Glutamatergic neuron (in vitro differentiated cells): ENCODE measurements around the gene TMEM164. TPM values are rescaled to one million over a fixed set of nuclear protein-coding genes. Genes with fewer than 3 reads are reported as not detected.
A peak's percentile ranks its signal among the peaks of the same experiment; 100 is the strongest.

Experiments used
- DNase-seq: peaks from one replicate; pipeline ENCODE4 v3.0.0; 2022
- H3K27ac Mint-ChIP-seq: one replicate; pipeline ENCODE4 v1.8.0; 2020; ENCODE audit warnings: mild to moderate bottlenecking, mixed read lengths, inconsistent platforms; ENCODE audit not compliant: unreplicated experiment
- H3K27me3 Mint-ChIP-seq: one replicate; pipeline ENCODE4 v1.8.0; 2020; ENCODE audit warnings: mild to moderate bottlenecking, moderate library complexity, mixed read lengths, inconsistent platforms; ENCODE audit not compliant: unreplicated experiment
- H3K36me3 Mint-ChIP-seq: one replicate; pipeline ENCODE4 v1.8.0; 2020; ENCODE audit warnings: mild to moderate bottlenecking, mixed read lengths, inconsistent platforms; ENCODE audit not compliant: unreplicated experiment
- H3K4me1 Mint-ChIP-seq: one replicate; pipeline ENCODE4 v1.8.0; 2020; ENCODE audit warnings: mild to moderate bottlenecking, low read depth, mixed read lengths, inconsistent platforms; ENCODE audit not compliant: unreplicated experiment
- H3K4me3 Mint-ChIP-seq: one replicate; pipeline ENCODE4 v1.8.0; 2020; ENCODE audit warnings: mild to moderate bottlenecking, mixed read lengths, inconsistent platforms; ENCODE audit not compliant: unreplicated experiment
- H3K9me3 Mint-ChIP-seq: one replicate; pipeline ENCODE4 v1.8.0; 2020; ENCODE audit warnings: mild to moderate bottlenecking, moderate library complexity, mixed read lengths, inconsistent platforms; ENCODE audit not compliant: unreplicated experiment
- CTCF ChIP-seq: fragments of 200-600 bp; sonication (generic); IDR thresholded peaks from one replicate; pipeline ENCODE4 v1.5.0; 2021; ENCODE audit not compliant: partially characterized antibody, unreplicated experiment
- total RNA-seq: library from RNA; stranded (reverse); fragmentation: NEBNext Ultra II Directional; extraction: Animal tissue kit (Norgen Biotek cat#: 25700); gene quantifications from one replicate; pipeline ENCODE4 v1.2.1, GENCODE V29; 2021; ENCODE audit not compliant: unreplicated experiment

The TMEM164 gene
- total RNA-seq, 1 donor from 2014 or later, result 56.6 TPM

- Mint-ChIP-seq H3K27ac (no peak overlapping the region), H3K4me3 (no peak overlapping the region), H3K27me3 (no peaks in the 10 kb centered on the region), H3K36me3 (no peaks in the 10 kb centered on the region), H3K4me1 (peaks cover 11% of the 10 kb centered on the region), H3K9me3 (peaks cover 2% of the 10 kb centered on the region)
- no peak for TF ChIP-seq CTCF
- no peak for DNase-seq
These were observed 205.2 kb downstream of the TMEM164 start for GRCh38 chrX:110208092-110208491.

- no peaks in the 10 kb centered on the region for H3K36me3 Mint-ChIP-seq
- no peak overlapping the region for H3K4me3 Mint-ChIP-seq
- TF ChIP-seq CTCF, result no peak
- H3K4me1 Mint-ChIP-seq, result peaks cover 7% of the 10 kb centered on the region
- no peak for DNase-seq
- H3K9me3 Mint-ChIP-seq, result peaks cover 2% of the 10 kb centered on the region
- no peaks in the 10 kb centered on the region for H3K27me3 Mint-ChIP-seq
- peak overlapping the region; percentile 81 for H3K27ac Mint-ChIP-seq
These were observed 207.7 kb downstream of the TMEM164 start for GRCh38 chrX:110210417-110211139.

- no peak for TF ChIP-seq CTCF
- Mint-ChIP-seq H3K4me1 (peaks cover 7% of the 10 kb centered on the region), H3K9me3 (peaks cover 2% of the 10 kb centered on the region), H3K27ac (no peak overlapping the region), H3K36me3 (no peaks in the 10 kb centered on the region), H3K27me3 (no peaks in the 10 kb centered on the region), H3K4me3 (no peak overlapping the region)
- no peak for DNase-seq
These were observed 208.4 kb downstream of the TMEM164 start for GRCh38 chrX:110211340-110211739.

GRCh38 chrX:110212299-110212698 lies 209.4 kb downstream of the TMEM164 start:
- Mint-ChIP-seq H3K9me3 (peaks cover 2% of the 10 kb centered on the region), H3K4me3 (no peak overlapping the region), H3K27me3 (no peaks in the 10 kb centered on the region), H3K4me1 (peaks cover 7% of the 10 kb centered on the region), H3K36me3 (no peaks in the 10 kb centered on the region), H3K27ac (no peak overlapping the region)
- DNase-seq, result no peak
- TF ChIP-seq CTCF, result peak; percentile 60

GRCh38 chrX:110213183-110213582 lies 210.3 kb downstream of the TMEM164 start:
- H3K27ac Mint-ChIP-seq, result no peak overlapping the region
- H3K27me3 Mint-ChIP-seq, result no peaks in the 10 kb centered on the region
- no peak overlapping the region for H3K4me3 Mint-ChIP-seq
- TF ChIP-seq CTCF, result no peak
- DNase-seq, result no peak
- no peaks in the 10 kb centered on the region for H3K36me3 Mint-ChIP-seq
- H3K9me3 Mint-ChIP-seq, result peaks cover 2% of the 10 kb centered on the region
- peaks cover 7% of the 10 kb centered on the region for H3K4me1 Mint-ChIP-seq
